ENCODE measurements around the gene ATP11A.

GRCh38 chr13:112928972-112929782 is 239.3 kb downstream of the ATP11A start:
- TF ChIP-seq, protein P1, sequence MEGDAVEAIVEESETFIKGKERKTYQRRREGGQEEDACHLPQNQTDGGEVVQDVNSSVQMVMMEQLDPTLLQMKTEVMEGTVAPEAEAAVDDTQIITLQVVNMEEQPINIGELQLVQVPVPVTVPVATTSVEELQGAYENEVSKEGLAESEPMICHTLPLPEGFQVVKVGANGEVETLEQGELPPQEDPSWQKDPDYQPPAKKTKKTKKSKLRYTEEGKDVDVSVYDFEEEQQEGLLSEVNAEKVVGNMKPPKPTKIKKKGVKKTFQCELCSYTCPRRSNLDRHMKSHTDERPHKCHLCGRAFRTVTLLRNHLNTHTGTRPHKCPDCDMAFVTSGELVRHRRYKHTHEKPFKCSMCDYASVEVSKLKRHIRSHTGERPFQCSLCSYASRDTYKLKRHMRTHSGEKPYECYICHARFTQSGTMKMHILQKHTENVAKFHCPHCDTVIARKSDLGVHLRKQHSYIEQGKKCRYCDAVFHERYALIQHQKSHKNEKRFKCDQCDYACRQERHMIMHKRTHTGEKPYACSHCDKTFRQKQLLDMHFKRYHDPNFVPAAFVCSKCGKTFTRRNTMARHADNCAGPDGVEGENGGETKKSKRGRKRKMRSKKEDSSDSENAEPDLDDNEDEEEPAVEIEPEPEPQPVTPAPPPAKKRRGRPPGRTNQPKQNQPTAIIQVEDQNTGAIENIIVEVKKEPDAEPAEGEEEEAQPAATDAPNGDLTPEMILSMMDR (conservative IDR thresholded peaks at IDR 0.05; ENCODE audit: low read depth, low read length) = no peak
- no peak for TF ChIP-seq EZH2 (IDR thresholded peaks at IDR 0.05; ENCODE audit: low read length, unreplicated experiment)
